ENCODE data around the gene DUSP7.

- peak; percentile 26 to 63 (median 48) for TF ChIP-seq POLR2AphosphoS5 (IDR thresholded peaks at IDR 0.05)
- no peak for TF ChIP-seq POLR2A (IDR thresholded peaks at IDR 0.05)
Observed at GRCh38 chr3:52039846-52040245, 16.5 kb downstream of the DUSP7 start.

Measured in spleen (tissue), 3 donors.